ENCODE results near the gene FSCN2.

Gene FSCN2

DNA sequence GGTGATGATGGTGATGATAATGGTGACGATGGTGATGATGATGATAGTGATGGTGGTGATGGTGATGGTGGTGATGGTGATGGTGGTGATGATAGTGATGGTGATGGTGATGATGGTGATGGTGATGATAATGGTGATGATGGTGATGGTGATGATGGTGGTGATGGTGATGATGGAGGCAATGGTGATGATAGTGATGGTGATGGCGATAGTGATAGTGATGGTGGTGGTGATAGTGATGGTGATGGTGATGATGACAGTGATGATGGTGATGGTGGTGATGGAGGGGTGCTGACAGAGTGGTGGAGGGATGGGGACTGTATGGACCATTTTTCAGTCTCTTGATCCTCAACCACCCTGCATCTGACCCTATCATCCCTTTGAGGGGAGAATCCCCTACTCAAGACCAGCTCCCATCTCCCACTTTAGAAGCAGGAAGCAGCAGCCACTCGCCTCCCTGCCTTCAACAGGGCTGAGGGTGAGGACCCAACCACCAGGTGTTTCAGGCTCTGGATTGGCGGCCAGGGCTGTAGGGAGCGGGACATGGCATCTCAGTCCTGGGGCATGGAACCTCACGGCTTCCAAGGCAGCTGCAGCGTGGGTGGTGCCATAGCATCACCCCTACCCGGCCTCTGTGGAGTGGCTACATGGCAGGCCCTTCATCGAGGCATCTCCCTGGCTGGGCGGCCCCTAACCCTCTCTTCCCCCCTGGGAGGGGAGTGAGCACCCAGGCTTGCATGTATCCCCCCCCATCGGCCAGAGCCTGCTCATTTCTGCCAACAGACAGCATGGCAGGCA is 4.5 kb downstream of the FSCN2 start:
- Histone ChIP-seq H3K4me1 (ENCODE audit: control insufficient read depth, insufficient read depth, low read length) (no peaks in the 10 kb centered on the region), H3K27ac (ENCODE audit: low read depth, low read length) (no peak overlapping the region), H3K4me3 (ENCODE audit: low read depth, low read length) (no peak overlapping the region), H3K27me3 (ENCODE audit: control insufficient read depth, insufficient read depth, low read length) (peaks cover 45% of the 10 kb centered on the region), H3K9me3 (ENCODE audit: control insufficient read depth, insufficient read depth, low read length) (peaks cover 4% of the 10 kb centered on the region; the same call in 1 of the 2 replicates), H3K36me3 (ENCODE audit: control insufficient read depth, insufficient read depth, low read length) (no peaks in the 10 kb centered on the region), H3K9ac (ENCODE audit: low read depth, low read length) (no peak overlapping the region)

DNA sequence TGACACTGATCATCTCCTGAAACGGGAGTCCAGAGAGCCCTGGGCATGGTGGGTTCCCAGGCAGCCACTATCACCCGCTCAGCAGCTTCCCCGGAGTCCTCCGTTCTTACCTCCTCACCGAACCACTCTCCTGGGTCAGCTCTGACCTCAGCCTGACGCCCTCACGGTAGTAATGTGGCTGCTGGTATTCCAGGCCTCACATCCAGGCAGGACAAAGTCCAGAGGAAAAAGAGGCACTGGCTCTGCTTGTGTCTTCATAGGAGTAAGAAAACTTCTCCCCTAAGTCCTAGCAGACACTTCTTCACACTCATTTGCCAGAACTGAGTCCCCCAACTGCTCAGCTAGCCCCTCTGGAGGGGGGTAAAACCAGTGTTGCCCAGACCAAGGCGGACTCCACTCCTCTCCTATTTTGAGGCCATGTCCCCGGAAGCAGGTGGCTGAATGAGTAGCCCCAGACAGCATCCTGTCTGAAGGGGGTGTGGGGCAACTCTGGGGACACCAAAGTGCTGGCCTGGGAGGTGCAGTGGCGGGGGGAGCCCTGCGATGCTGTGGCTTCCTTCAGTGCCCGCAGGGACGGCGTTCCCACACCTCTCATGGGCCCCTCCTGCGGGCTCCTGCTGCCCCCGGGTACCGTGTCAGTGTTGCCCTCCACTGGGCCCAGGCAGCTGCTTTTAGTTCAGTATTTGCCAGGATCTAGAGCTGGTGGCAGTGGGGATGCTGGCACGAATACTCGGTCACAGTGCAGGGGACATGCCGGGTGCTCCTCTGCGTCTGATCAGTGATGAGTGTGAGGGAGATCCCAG is 5.4 kb downstream of the FSCN2 start:
- Histone ChIP-seq H3K4me3 (ENCODE audit: low read depth, low read length) (no peak overlapping the region), H3K9ac (ENCODE audit: low read depth, low read length) (no peak overlapping the region), H3K27me3 (ENCODE audit: control insufficient read depth, insufficient read depth, low read length) (peaks cover 45% of the 10 kb centered on the region), H3K36me3 (ENCODE audit: control insufficient read depth, insufficient read depth, low read length) (no peaks in the 10 kb centered on the region), H3K9me3 (ENCODE audit: control insufficient read depth, insufficient read depth, low read length) (peaks cover 4% of the 10 kb centered on the region; the same call in 1 of the 2 replicates), H3K27ac (ENCODE audit: low read depth, low read length) (no peak overlapping the region), H3K4me1 (ENCODE audit: control insufficient read depth, insufficient read depth, low read length) (no peaks in the 10 kb centered on the region)

DNA sequence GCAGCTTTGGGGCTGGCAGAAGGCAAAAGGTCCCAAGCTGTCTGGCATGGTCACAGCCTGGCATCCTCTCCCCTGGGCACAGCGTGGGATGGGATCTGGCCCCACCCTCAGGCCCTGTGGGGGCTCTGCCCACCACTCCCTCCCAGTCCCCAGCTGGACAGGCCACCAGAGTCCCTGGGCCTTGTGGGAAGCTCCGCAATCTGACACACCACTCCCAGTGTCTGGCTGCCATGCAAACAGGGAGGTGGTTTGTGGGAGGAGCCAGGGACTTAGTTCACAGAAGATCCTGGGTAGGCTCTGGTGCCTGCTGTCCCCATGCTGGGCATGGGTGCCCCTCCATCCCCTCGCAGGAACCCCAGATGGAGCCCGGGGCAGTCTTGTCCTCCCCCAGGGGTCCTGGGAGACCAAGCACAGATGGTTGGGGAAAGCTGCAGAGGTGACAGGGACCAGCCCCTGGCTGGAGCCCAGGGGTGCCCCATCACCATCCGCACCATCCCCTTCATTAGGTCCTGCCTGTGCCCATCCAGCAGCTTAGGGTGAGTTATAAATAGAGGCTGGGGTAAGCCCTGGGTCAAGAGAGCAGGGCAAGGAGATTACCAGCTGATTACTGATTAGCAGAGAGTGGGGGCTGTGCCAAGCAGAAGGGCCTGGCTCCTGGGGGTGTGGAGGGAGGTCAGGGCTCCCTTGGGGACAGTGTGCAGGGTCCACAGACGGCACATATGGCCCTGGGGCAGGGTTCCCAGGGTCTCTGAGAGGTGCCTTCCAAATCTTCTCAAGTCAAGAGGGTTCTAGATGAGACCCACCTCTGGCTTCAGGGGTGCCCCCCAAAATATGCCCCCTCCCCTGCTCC is 6.2 kb downstream of the FSCN2 start:
- no peaks in the 10 kb centered on the region for H3K4me1 ChIP-seq (ENCODE audit: control insufficient read depth, insufficient read depth, low read length)
- H3K27ac ChIP-seq (ENCODE audit: low read depth, low read length) = no peak overlapping the region
- H3K4me3 ChIP-seq (ENCODE audit: low read depth, low read length) = no peak overlapping the region
- no peaks in the 10 kb centered on the region for H3K36me3 ChIP-seq (ENCODE audit: control insufficient read depth, insufficient read depth, low read length)
- peaks cover 4% of the 10 kb centered on the region; the same call in 1 of the 2 replicates for H3K9me3 ChIP-seq (ENCODE audit: control insufficient read depth, insufficient read depth, low read length)
- no peak overlapping the region for H3K9ac ChIP-seq (ENCODE audit: low read depth, low read length)
- peaks cover 45% of the 10 kb centered on the region for H3K27me3 ChIP-seq (ENCODE audit: control insufficient read depth, insufficient read depth, low read length)

DNA sequence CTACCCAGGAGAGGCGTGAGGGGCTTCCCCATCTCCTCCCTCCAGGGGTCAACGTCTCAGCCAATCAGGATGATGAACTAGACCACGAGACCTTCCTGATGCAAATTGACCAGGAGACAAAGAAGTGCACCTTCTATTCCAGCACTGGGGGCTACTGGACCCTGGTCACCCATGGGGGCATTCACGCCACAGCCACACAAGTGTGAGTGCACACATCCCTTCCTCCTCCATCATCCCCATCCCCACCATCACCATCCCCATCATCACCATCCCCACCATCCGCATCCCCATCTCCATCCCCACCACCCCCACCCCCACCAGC is 6.8 kb downstream of the FSCN2 start:
- no peaks in the 10 kb centered on the region for H3K36me3 ChIP-seq (ENCODE audit: control insufficient read depth, insufficient read depth, low read length)
- H3K4me1 ChIP-seq (ENCODE audit: control insufficient read depth, insufficient read depth, low read length) = no peaks in the 10 kb centered on the region
- no peak overlapping the region for H3K9ac ChIP-seq (ENCODE audit: low read depth, low read length)
- no peak overlapping the region for H3K4me3 ChIP-seq (ENCODE audit: low read depth, low read length)
- no peak overlapping the region for H3K27ac ChIP-seq (ENCODE audit: low read depth, low read length)
- peaks cover 45% of the 10 kb centered on the region for H3K27me3 ChIP-seq (ENCODE audit: control insufficient read depth, insufficient read depth, low read length)
- H3K9me3 ChIP-seq (ENCODE audit: control insufficient read depth, insufficient read depth, low read length) = peaks cover 4% of the 10 kb centered on the region; the same call in 1 of the 2 replicates

DNA sequence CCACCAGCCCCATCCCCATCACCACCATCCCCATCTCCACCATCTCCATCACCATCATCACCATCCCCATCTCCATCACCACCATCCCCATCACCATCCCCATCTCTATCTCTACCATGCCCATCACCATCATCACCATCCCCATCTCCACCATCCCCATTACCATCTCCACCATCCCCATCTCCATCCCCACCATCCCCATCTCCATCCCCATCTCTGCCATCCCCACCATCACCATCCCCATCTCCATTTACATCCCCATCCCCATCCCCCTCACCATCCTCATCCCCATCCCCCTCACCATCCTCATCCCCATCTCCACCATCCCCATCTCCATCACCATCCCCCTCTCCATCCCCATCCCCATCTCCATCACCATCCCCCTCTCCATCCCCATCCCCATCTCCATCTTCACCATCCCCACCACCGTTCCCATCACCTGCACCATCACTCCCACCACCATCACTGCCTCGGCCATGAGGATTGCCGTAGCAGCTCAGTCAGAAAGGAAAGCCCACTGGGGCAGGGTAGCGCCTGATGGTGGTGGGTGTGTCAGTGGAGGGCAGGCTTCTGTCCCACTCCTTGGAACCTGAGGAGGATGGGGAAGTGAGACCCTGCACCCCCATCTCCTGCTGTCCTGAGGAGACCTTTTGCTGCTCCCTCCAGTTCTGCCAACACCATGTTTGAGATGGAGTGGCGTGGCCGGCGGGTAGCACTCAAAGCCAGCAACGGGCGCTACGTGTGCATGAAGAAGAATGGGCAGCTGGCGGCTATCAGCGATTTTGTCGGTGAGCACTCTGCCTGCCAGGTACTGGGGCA is 7.5 kb downstream of the FSCN2 start:
- Histone ChIP-seq H3K4me3 (ENCODE audit: low read depth, low read length) (no peak overlapping the region), H3K9ac (ENCODE audit: low read depth, low read length) (no peak overlapping the region), H3K36me3 (ENCODE audit: control insufficient read depth, insufficient read depth, low read length) (peaks cover 7% of the 10 kb centered on the region), H3K27ac (ENCODE audit: low read depth, low read length) (no peak overlapping the region), H3K4me1 (ENCODE audit: control insufficient read depth, insufficient read depth, low read length) (no peaks in the 10 kb centered on the region), H3K27me3 (ENCODE audit: control insufficient read depth, insufficient read depth, low read length) (peaks cover 45% of the 10 kb centered on the region), H3K9me3 (ENCODE audit: control insufficient read depth, insufficient read depth, low read length) (peaks cover 4% of the 10 kb centered on the region; the same call in 1 of the 2 replicates)

DNA sequence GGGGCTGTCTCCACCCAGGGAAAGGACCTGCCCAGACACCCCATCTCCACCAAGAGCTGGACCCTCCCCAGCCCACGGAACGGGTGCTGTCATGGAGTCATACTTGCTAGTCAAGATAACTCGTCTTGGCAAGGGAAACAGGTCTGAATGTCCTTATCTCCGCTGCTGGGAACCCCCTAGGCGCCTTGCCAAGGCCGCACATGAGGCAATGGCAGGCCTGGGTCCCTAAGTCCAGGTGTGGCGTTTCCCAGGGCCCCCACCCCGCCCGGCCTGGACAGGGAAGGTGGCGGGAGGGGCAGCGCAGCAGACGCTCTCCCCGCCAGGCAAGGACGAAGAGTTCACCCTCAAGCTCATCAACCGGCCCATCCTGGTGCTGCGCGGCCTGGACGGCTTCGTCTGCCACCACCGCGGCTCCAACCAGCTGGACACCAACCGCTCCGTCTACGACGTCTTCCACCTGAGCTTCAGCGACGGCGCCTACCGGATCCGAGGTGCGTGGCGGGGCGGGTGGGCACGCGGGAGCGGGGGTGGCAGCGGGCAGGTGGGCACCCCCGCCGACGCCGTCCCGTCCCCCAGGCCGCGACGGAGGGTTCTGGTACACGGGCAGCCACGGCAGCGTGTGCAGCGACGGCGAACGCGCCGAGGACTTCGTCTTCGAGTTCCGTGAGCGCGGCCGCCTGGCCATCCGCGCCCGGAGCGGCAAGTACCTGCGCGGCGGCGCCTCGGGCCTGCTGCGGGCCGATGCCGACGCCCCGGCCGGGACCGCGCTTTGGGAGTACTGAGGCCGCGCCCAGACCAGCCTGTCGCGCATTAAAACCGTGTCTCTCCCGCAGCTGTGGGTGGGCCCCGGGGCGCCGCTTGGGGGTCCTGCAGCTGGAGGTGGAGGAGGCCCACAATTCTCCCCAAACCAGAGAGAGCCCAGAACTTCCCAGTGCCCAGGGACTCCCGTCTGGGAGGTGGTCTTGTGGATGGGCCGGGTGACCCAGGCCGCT is 8.4 kb downstream of the FSCN2 start:
- peaks cover 45% of the 10 kb centered on the region for H3K27me3 ChIP-seq (ENCODE audit: control insufficient read depth, insufficient read depth, low read length)
- peaks cover under 1% of the 10 kb centered on the region; the same call in 1 of the 2 replicates for H3K9me3 ChIP-seq (ENCODE audit: control insufficient read depth, insufficient read depth, low read length)
- H3K4me3 ChIP-seq (ENCODE audit: low read depth, low read length) = peak overlapping the region; percentile 41; the same call in 1 of the 2 replicates
- H3K9ac ChIP-seq (ENCODE audit: low read depth, low read length) = no peak overlapping the region
- H3K4me1 ChIP-seq (ENCODE audit: control insufficient read depth, insufficient read depth, low read length) = no peaks in the 10 kb centered on the region
- peaks cover 10% of the 10 kb centered on the region for H3K36me3 ChIP-seq (ENCODE audit: control insufficient read depth, insufficient read depth, low read length)
- H3K27ac ChIP-seq (ENCODE audit: low read depth, low read length) = no peak overlapping the region

DNA sequence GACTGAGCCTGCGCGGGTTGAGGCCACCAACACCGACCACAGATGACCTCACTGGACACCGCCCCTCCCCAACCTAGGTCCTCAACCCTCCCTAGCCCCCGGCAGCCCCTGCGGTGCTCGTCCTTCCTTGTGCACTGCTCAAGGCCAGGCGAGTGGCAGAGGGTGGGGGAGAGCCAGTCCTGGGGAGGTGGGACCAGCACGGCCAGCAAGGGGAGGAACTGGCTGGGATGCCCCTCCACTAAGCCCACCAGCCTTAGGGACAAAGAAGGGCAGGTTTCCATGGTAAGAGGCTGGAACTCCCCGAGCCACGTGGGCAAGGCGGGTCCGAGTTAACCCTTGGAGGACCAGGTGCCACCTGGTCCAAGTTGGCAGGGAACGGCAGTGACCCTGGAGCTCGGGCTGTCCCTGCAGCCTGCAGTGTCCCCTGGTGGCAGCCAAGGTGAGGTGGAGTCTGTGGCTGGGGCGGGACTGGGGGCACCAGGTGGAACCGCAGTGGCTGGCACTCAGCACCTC is 9.2 kb downstream of the FSCN2 start:
- no peaks in the 10 kb centered on the region for H3K4me1 ChIP-seq (ENCODE audit: control insufficient read depth, insufficient read depth, low read length)
- peaks cover 10% of the 10 kb centered on the region for H3K36me3 ChIP-seq (ENCODE audit: control insufficient read depth, insufficient read depth, low read length)
- H3K27ac ChIP-seq (ENCODE audit: low read depth, low read length) = no peak overlapping the region
- no peak overlapping the region for H3K9ac ChIP-seq (ENCODE audit: low read depth, low read length)
- H3K9me3 ChIP-seq (ENCODE audit: control insufficient read depth, insufficient read depth, low read length) = no peaks in the 10 kb centered on the region
- H3K4me3 ChIP-seq (ENCODE audit: low read depth, low read length) = peak overlapping the region; percentile 48; the same call in 1 of the 2 replicates
- peaks cover 41% of the 10 kb centered on the region for H3K27me3 ChIP-seq (ENCODE audit: control insufficient read depth, insufficient read depth, low read length)

DNA sequence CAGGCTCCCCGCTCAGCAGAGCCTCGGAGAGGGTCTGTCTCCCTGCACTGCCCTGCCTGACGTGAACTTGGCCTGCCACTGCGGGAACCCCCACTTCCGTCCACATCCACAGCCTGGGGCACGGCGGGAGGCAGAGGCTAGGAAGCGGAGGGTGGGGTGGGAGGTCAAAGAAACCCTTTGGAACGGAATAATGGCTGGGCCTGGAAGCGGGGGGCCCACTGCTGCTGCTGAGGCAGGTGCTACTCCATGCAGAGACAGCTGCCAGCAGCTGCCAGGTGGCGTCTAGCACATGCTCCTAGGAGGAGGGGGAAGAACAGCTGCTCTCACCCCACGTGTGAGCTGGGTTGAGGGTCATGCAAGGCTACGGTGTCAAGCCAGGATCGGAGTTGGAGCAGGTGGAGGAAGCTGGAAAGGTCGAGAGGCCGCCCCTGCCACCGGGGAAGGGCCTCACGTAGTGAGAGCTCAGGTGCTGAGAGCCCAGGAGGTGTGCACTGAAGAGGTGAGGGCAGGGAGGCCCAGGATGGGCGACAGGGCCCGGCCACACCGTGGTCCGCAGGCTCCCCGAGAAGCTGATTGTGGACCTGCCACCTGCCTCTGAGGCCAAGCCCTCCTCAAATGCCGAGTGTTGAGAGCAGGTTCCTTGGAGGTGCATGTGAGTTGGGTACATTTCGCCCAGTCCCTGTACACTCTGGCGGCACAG is 9.8 kb downstream of the FSCN2 start:
- Histone ChIP-seq H3K36me3 (ENCODE audit: control insufficient read depth, insufficient read depth, low read length) (peaks cover 10% of the 10 kb centered on the region), H3K4me3 (ENCODE audit: low read depth, low read length) (no peak overlapping the region), H3K27me3 (ENCODE audit: control insufficient read depth, insufficient read depth, low read length) (peaks cover 35% of the 10 kb centered on the region), H3K4me1 (ENCODE audit: control insufficient read depth, insufficient read depth, low read length) (no peaks in the 10 kb centered on the region), H3K9me3 (ENCODE audit: control insufficient read depth, insufficient read depth, low read length) (no peaks in the 10 kb centered on the region), H3K27ac (ENCODE audit: low read depth, low read length) (no peak overlapping the region), H3K9ac (ENCODE audit: low read depth, low read length) (no peak overlapping the region)
